ENCODE data around the gene PIM1.
A peak's percentile ranks its signal among the peaks of the same experiment; 100 is the strongest.

DNA sequence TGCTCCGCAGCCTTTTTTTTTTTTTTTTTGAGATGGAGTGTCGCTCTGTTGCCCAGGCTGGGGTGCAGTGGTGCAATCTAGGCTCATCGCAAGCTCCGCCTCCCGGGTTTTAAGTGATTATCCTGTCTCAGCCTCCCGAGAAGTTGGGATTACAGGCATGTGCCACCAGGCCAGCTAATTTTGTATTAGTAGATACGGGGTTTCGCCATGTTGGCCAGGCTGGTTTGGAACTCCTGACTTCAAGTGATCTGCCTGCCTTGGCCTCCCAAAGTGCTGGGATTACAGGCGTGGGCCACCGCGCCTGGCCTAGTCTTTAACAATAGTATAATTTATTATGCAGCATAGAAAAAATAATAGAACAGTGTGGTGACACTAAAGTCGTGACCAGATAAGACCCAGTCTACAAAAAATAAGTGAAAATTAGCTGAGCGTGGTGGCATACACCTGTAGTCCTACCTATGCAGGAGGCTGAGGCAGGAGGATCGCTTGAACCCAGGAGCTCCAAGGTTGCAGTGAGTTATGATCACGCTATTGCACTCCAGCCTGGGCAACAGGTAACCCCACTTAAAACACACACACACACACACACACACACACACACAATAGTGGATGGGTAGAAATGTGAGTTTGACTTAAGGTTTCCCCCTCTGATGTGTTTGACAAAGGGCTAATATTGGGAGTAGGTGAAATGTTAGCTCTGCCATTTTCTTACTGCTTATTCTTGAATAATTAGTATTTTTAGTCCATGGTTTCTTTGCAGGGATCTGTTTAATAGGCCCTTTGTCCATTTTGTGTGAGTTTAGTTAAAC, 6.5 kb downstream of the PIM1 start:
- peak; percentile 79 for TF ChIP-seq POLR2A (IDR thresholded peaks at IDR 0.05; ENCODE audit: low read length)
- TF ChIP-seq GATA1 (IDR thresholded peaks at IDR 0.05; ENCODE audit: low read depth, low read length): no peak
